ENCODE results near the gene MRGPRG. TPM values are rescaled to one million over a fixed set of nuclear protein-coding genes. Genes with fewer than 3 reads are reported as not detected.

Gene MRGPRG
- total and polyA plus RNA-seq, 2 of the 8 experiments (the other 6 are each of a cell fraction or from before 2014, with no cell fraction given): not detected

- TF ChIP-seq E2F6 (IDR thresholded peaks at IDR 0.05) (no peak), RNF2 (IDR thresholded peaks at IDR 0.05; ENCODE audit: borderline replicate concordance, low read depth, low read length, missing control alignments, poor library complexity, severe bottlenecking) (no peak), RFX5 (IDR thresholded peaks at IDR 0.05; ENCODE audit: borderline replicate concordance, low read depth, low read length) (no peak)
Observed at GRCh38 chr11:3220521-3221407, 2.2 kb upstream of the MRGPRG start (continued).
